Hypothalamus (tissue), 51 donors: Measurements from ENCODE around the gene STIM1.
A peak's percentile ranks its signal among the peaks of the same experiment; 100 is the strongest.

ENCODE experiments used
- DNase-seq, 51 donors: peaks; one replicate each; lab custom pipeline; 2025; lab: John Stamatoyannopoulos, UW

Gene STIM1

GRCh38 chr11:3827434-3828186, 27.9 kb upstream of the STIM1 start:
- peak in 11 of 51 donors; percentile 24 to 59 (median 34) for DNase-seq

DNA sequence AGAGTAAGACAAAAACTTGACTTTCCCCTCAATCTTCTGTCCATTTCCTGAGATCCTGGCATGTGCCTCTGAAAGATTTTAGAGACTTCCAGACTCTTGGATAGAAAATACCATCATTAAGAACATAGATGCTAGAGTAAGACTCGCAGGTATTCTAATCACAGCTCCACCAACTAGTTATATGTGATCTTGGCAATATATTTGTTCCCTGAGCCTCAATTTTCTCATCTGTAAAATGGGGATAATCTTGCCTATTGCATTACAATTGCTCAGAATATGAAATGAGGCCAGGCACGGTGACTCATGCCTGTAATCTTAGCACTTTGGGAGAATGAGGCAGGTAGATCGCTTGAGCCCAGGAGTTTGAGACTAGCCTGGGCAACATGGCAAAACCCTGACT, 25.4 kb upstream of the STIM1 start:
- no peak for DNase-seq

- DNase-seq: no peak
These were observed 24.7 kb upstream of the STIM1 start for GRCh38 chr11:3830730-3831129.

GRCh38 chr11:3831378-3832239, 23.9 kb upstream of the STIM1 start:
- peak in 4 of 51 donors; percentile 8 to 36 (median 22) for DNase-seq

- peak in 1 of 51 donors; percentile 8 for DNase-seq
These were observed 22.6 kb upstream of the STIM1 start for GRCh38 chr11:3832816-3833215.

GRCh38 chr11:3833449-3833848, 22.0 kb upstream of the STIM1 start:
- DNase-seq: no peak

- no peak for DNase-seq
These were observed 21.2 kb upstream of the STIM1 start for GRCh38 chr11:3834349-3834663.

GRCh38 chr11:3834664-3835461, 20.6 kb upstream of the STIM1 start:
- DNase-seq: peak in 9 of 51 donors; percentile 13 to 55 (median 33)

DNA sequence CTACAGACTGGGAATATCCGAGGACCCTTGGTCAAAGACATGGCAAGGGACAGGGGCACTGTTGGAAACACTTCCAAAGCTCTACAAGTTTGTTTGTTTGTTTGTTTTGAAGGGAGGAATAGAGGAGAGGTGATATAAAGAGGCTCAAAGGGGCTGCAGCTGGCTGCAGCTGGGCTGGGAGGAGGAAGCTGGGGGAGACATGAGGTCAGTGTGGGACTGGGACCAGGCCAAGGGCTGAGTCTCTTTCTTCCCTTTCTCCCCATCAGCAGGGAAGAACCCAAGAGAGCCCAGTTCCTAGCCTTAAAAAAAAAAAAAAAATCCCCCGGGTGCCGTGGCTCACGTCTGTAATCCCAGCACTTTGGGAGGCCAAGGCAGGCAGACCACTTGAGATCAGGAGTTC, 19.7 kb upstream of the STIM1 start:
- DNase-seq: peak in 15 of 51 donors; percentile 18 to 56 (median 36)

- DNase-seq: peak in 7 of 51 donors; percentile 10 to 37 (median 24)
These were observed 18.6 kb upstream of the STIM1 start for GRCh38 chr11:3836903-3837302.

DNA sequence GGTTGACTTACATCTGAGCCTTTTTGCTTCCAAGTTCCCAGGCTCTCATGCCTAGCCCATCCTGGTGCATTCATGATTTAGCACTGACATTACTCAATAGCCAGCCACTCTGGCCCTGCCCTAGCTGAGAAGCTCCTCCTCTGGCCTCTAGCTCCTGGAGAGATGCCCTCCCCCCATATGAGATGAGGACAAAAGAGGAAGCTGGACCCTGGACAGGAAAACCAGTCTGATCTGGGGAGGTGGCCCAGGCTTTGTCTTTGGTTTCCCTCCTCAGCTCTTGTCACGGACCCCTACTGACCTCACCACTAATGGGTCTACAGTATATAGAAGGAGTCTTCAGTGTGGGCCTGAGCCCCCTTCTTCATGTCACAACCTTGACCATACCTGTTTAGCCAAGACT, 17.7 kb upstream of the STIM1 start:
- DNase-seq: peak in 15 of 51 donors; percentile 10 to 57 (median 40)

GRCh38 chr11:3838504-3838903, 17.0 kb upstream of the STIM1 start:
- DNase-seq: no peak

DNA sequence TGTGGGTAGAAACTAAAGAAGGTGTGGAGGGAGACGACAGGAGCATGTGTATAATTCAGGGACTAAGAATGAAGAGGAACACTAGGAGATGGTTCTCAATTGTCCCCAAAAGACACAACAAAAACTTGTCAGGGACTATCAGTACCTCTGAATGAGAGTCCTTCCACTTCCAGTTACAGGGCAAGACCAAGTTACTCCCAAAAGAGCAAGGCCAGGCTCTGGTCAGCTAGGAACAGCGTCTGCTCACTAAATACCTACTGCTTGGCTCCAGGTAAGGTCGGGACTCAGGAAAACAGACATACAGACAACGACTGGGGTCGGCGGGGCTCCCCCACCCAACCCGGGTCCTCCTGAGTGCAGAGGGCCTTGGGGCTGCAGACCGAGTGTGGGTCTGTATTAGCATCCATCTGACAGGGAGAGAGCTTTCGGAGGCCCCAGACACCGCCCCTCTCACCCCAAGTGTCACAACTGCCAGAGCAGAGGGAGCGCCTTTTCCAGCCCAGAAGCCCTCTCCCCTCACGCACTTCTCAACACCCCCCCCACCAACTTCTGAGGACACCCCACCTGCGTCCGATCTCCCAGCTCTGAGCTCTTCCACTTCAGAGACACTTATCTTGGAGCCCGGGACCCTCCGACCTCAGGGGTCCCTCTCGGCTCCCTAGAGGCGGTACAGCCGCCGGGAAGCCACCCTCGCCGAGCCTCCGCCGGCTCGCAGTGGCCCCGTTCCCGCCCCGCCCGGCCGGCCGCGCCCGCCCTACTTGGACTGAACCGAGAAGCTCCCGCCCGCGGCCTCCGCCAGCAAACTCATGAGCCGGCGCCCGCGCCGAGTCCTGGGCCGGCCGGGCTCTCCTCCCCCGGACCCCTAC, 15.2 kb upstream of the STIM1 start:
- DNase-seq: peak in 6 of 51 donors; percentile 35 to 78 (median 55)

DNA sequence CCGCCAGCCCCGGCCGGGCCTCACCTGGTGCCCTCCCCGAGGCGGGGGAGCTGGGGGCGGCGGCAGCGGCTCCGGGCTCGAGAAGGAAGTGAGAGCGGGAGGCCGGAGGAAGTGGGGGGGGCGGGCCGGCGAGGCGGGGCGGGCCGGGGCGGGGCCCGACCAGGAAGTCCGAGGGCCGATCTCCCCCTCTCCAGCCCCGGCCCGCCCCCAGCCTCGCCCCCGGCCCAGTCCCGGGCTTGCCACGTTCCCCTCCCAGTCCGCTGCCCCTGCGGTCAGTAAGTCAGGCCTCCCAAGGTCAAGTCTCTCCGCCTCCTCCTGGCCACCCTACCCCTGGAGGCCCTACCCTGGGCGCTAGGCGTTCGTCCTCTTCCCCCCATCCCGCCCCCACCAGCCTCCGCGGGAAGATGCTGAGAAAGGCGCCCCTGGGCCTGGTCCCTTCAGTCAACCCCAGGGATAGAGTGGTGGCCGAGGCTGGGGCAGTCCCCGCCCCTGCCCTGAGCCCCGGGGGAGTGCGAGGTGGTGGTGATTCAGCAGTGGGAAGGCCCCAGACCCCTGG, 14.5 kb upstream of the STIM1 start, which contains the start of gene RHOG:
Gene RHOG, minus strand, starts transcription at position 90 of the 556 bp plus-strand sequence. CDS start 12,821 bp downstream, outside the sequence.
- DNase-seq: peak in 48 of 51 donors; percentile 48 to 95 (median 76)

- peak in 45 of 51 donors; percentile 53 to 95 (median 79) for DNase-seq
These were observed 13.8 kb upstream of the STIM1 start for GRCh38 chr11:3841426-3842350.

GRCh38 chr11:3843326-3843725, 12.1 kb upstream of the STIM1 start:
- no peak for DNase-seq

- no peak for DNase-seq
These were observed 10.2 kb upstream of the STIM1 start for GRCh38 chr11:3845246-3845645.

DNA sequence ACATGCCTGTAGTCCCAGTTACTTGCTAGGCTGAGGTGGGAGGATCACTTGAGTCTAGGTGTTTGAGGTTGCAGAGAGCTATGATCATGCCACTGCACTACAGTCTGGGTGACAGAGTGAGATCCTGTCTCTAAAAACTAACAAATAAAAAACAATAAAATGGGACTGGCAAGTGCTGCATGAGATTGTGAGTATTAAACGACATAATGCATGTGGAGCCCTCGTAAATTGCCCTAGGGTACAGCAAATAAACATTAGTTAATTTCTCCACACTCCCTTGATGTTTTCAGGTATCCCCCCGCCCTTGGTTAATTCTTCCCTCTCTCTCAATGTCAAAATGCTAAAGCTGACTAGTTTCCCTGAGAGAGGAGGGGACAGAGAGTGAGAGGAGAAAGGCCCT, 9.8 kb upstream of the STIM1 start:
- DNase-seq: no peak
